Heart right ventricle (tissue), 16 donors: ENCODE measurements around the gene SLC5A2. TPM values are rescaled to one million over a fixed set of nuclear protein-coding genes. Genes with fewer than 3 reads are reported as not detected.
"Not testable (repeated sequence)": the region's sequence is repeated elsewhere in the genome, so short reads cannot be mapped to it uniquely, and the experiment has no call there.

ENCODE experiments used
- ATAC-seq, 8 donors: fragments of 200-7000 bp; cut with Tn5 transposase; one replicate each; pipeline ENCODE4 v1.9.1; 2020; ENCODE audit warnings: mild to moderate bottlenecking in 8 of 8, moderate library complexity in 8 of 8, moderate number of reproducible peaks in 1 of 8
- DNase-seq, 2 donors: peaks; one replicate each; pipeline ENCODE4 v3.0.0-alpha.2; 2020
- H3K27ac ChIP-seq, 10 donors: fragments of 200-600 bp; sonication (generic) in 2 of 10; one replicate each; pipeline versions ENCODE4 v1.5.0 to v1.8.0; 2020 to 2022; ENCODE audit warnings: mild to moderate bottlenecking in 3 of 10
- H3K27me3 ChIP-seq, 7 donors: fragments of 200-600 bp; one replicate each; pipeline ENCODE4 v1.8.0; 2021 to 2022; ENCODE audit warnings: mild to moderate bottlenecking in 2 of 7
- H3K36me3 ChIP-seq, 9 donors: fragments of 200-600 bp; sonication (generic) in 1 of 9; one replicate each; pipeline versions ENCODE4 v1.5.0 to v1.8.0; 2020 to 2022; ENCODE audit warnings: mild to moderate bottlenecking in 2 of 9
- H3K4me1 ChIP-seq, 9 donors: fragments of 200-600 bp; sonication (generic) in 1 of 9; one replicate each; pipeline versions ENCODE4 v1.5.0 to v1.8.0; 2020 to 2022; ENCODE audit warnings: mild to moderate bottlenecking in 4 of 9
- H3K4me3 ChIP-seq, 10 donors: fragments of 200-600 bp; sonication (generic) in 2 of 10; one replicate each; pipeline versions ENCODE4 v1.5.0 to v1.8.0; 2020 to 2022; ENCODE audit warnings: mild to moderate bottlenecking in 7 of 10, moderate library complexity in 2 of 10
- H3K9me3 ChIP-seq, 11 donors: fragments of 200-600 bp in 10 of 11; sonication (generic) in 2 of 11; one replicate each; pipeline versions ENCODE4 v1.5.0 to v1.8.0; 2013 to 2022; ENCODE audit warnings: mild to moderate bottlenecking in 2 of 11, control low read depth in 1 of 11, moderate library complexity in 1 of 11
- CTCF ChIP-seq, 9 donors: fragments of 200-600 bp; sonication (generic) in 2 of 9; IDR thresholded peaks; one replicate each; pipeline versions ENCODE4 v1.5.0 to v1.8.0; 2021 to 2022; ENCODE audit warnings: antibody characterized with exemption in 9 of 9, mild to moderate bottlenecking in 5 of 9, moderate library complexity in 1 of 9
- WGBS, 2 donors: extraction: QIAGEN DNeasy Blood & Tissue Kit; methylation state at CpG; one replicate each; pipeline ENCODE4 v1.1.7; 2013; ENCODE audit warnings: inconsistent platforms in 1 of 2; 5-methylcytosine and 5-hydroxymethylcytosine counted together
- intact Hi-C, 10 donors: fragments of 100-400 bp; cut with DNase I; formaldehyde crosslinking; loops; one replicate each; pipeline versions ENCODE4 v1.11.1 to v1.14.2; 2022
- polyA plus RNA-seq, 2 donors: library from polyadenylated mRNA; stranded (reverse); fragments of 200-250 nt; gene quantifications; one replicate each; pipeline ENCODE4 v1.2.3, GENCODE V29; 2013
- total RNA-seq, 10 donors: library from RNA; stranded (reverse); fragmentation: NEBNext Ultra II Directional in 3 of 10; extraction: Animal tissue kit (Norgen Biotek cat#: 25700) in 3 of 10; gene quantifications; one replicate each; pipeline versions ENCODE4 v1.2.1 to v1.2.4, GENCODE V29; 2021 to 2023
- donor health status: Arrhythmogenic right ventricular cardiomyopathy.
- donor health status: ischemic (EF 13 %, LVEDD 7.1; RV severe dilation, severe dysfunction).
- donor health status: healthy with polysubstance abuse.
- donor health status: DM: no; HTN: yes; CAD: no.
- donor health status: DM: no; HTN: no; CAD: no.
- donor health status: ischemic (EF 25% LVEDD 6.9; RV normal size, moderate dysfunction).
- donor health status: ischemic (EF 25% LVEDD 5.7; RV mildly dilated, moderate dysfunction).
- donor health status: healthy.
- donor health status: DM: yes; HTN: yes; CAD: no.
- donor health status: Ischemic cardiomyopathy.
- donor health status: ischemic (EF 35%, LVEDD 5.7; RV mildly dilated, moderate dysfunction).
- donor health status: nonischemic (EF 11% LVEDD 7.7; RV severe dilation, severe dysfunction).
- donor health status: DM: yes; HTN: yes; CAD: no.
- donor health status: PGD.
- donor health status: ischemic (EF 29% LVEDD 5.4; RV normal size, mild dysfunction).
- donor health status: nonischemic (EF 23%, LVEDD 6.1; RV moderate dilation, normal function).

The SLC5A2 gene
- total and polyA plus RNA-seq, 12 donors: 0.77 to 1.9 TPM; not detected in 10

- H3K9me3 ChIP-seq: no peaks in the 10 kb centered on the region
- intact Hi-C loops: no loop called here
- no peak overlapping the region for H3K4me3 ChIP-seq
- DNase-seq (no peak), ATAC-seq (no peak)
- H3K27ac ChIP-seq: no peak overlapping the region
- WGBS, 2 donors: 45 to 50% methylated on average over 9 of the region's 9 CpGs
- no peaks in the 10 kb centered on the region for H3K36me3 ChIP-seq
- H3K4me1 ChIP-seq: peaks cover 0 to 8% (median 7%) of the 10 kb centered on the region in 9 donors
- TF ChIP-seq CTCF (IDR thresholded peaks at IDR 0.05): no peak
- peaks cover 0 to 86% (median 59%) of the 10 kb centered on the region in 7 donors for H3K27me3 ChIP-seq
Measured at GRCh38 chr16:31535737-31536136, 52.8 kb downstream of the SLC5A2 start.

GRCh38 chr16:31536804-31537361 is 54.0 kb downstream of the SLC5A2 start:
- H3K36me3 ChIP-seq: no peaks in the 10 kb centered on the region
- TF ChIP-seq CTCF (IDR thresholded peaks at IDR 0.05): no peak
- intact Hi-C loops: no loop called here
- no peak overlapping the region for H3K27ac ChIP-seq
- H3K4me1 ChIP-seq: peaks cover 0 to 8% (median 7%) of the 10 kb centered on the region in 9 donors
- peak overlapping the region in 9 of 10 donors; percentile 15 to 56 (median 50) for H3K4me3 ChIP-seq
- peaks cover 0 to 75% (median 53%) of the 10 kb centered on the region in 7 donors for H3K27me3 ChIP-seq
- peak in 2 of 8 donors; percentile 14 to 17 for ATAC-seq
- 63 to 65% methylated on average over 21 of the region's 21 CpGs for WGBS, 2 donors
- no peak for DNase-seq
- no peaks in the 10 kb centered on the region for H3K9me3 ChIP-seq

DNA sequence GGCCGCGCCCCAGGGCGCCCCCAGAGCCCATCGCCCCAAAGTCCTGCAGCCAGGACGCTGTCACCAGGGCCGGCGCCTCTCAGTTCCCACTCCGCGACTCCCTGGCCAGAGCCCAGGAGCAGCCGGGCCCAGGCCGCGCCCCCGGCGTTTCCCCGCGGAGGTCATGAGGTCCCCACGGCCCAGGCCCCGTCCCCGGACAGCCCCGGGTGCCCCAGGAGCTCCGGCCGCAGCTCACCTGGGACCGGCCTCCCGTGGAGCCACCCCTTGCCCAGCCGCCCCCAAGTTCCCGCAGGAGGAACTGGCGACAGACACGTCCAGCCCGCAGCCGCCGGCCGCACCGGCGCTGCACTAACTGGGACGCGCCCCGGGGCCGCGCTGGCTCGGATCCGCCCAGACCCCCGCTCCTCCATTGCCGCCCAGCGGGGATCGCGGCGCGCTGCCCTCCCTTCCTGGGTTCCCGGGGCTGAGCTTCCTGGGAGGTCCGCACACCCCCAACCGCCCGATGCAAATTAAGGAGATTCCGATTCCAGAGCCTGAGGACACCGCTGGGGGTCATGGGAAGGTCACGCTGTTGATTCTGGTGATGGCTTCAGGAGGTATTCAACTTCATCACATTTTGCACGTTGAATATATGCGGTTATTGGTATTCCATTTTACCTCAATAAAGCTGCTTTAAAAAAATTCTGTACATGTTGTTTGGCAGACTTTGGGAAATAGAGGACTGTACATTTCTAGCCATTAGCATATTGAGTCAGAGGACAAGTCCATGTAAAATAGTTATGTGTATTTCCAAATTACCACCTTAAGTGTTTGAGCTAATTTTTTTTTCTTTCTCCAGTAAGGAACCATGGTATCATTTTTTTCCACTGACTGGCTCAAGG is 54.7 kb downstream of the SLC5A2 start:
- intact Hi-C loops: no loop called here
- peak in 4 of 8 donors; percentile 34 to 77 (median 44) for ATAC-seq

DNA sequence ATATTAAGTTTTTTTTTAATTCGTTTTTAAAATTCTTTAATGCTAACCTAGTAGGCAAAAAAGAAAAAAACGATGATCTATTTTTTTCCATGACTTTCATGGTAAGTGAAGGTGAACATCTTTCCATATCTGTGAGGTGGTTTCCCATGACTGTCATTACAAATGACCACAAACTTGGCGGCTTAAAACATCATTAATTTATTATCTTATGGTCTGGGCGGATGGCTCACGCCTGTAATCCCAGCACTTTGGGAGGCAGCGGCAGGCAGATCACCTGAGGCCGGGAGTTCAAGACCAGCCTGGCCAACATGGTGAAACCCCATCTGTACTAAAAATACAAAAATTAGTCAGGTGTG is 55.3 kb downstream of the SLC5A2 start:
- WGBS, 2 donors: 73 to 82% methylated on average over 7 of the region's 7 CpGs
- not testable (repeated sequence) for ATAC-seq
- H3K27me3 ChIP-seq: peaks cover 0 to 63% (median 46%) of the 10 kb centered on the region in 7 donors

More for the DNA sequence above, 54.7 kb downstream of the SLC5A2 start:
- Histone ChIP-seq H3K4me1 (peaks cover 0 to 8% (median 7%) of the 10 kb centered on the region in 9 donors), H3K27ac (no peak overlapping the region), H3K36me3 (no peaks in the 10 kb centered on the region), H3K4me3 (peak overlapping the region; percentile 15 to 56 (median 50)), H3K9me3 (peaks cover 0 to 5% (median 0%) of the 10 kb centered on the region in 11 donors), H3K27me3 (peaks cover 0 to 68% (median 52%) of the 10 kb centered on the region in 7 donors)
- TF ChIP-seq CTCF (IDR thresholded peaks at IDR 0.05): no peak
- WGBS, 2 donors: 2 to 5% methylated on average over 57 of the region's 57 CpGs
- peak in 1 of 2 donors; percentile 22 for DNase-seq

DNA sequence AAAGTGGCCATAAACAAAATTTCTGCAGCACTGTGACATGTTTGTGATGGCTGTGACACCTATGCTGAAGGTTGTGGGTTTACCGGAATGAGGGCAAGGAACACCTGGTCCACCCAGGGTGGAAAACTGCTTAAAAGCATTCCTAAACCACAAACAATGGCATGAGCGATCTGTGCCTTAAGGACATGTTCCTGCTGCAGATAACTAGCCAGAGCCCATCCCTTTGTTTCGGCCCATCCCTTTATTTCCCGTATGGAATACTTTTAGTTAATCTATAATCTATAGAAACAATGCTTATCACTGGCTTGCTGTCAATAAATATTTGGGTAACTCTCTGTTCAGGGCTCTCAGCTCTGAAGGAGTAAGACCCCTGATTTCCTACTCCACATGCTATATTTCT is 56.8 kb downstream of the SLC5A2 start:
- DNase-seq, H3K27ac ChIP-seq, H3K4me3 ChIP-seq, H3K36me3 ChIP-seq, intact Hi-C loops, H3K9me3 ChIP-seq, H3K4me1 ChIP-seq, ATAC-seq: not testable (repeated sequence)
- peaks cover 0 to 50% (median 36%) of the 10 kb centered on the region in 7 donors for H3K27me3 ChIP-seq
- WGBS, 2 donors: 77 to 84% methylated on average over 4 of the region's 4 CpGs

More for the DNA sequence above, 55.3 kb downstream of the SLC5A2 start:
- H3K27ac ChIP-seq, H3K4me3 ChIP-seq, intact Hi-C loops, H3K36me3 ChIP-seq, DNase-seq, H3K9me3 ChIP-seq, H3K4me1 ChIP-seq: not testable (repeated sequence)

Other genes starting within 250 kb of the SLC5A2 start
- 10 to 100 TPM in 2 of 10 donors, 1 to 10 TPM in 8; 1.2 to 24.1 (median 3.2) TPM for gene ITGAM, start 223.1 kb upstream of the SLC5A2 start, total RNA-seq
- 1 to 10 TPM; 1.8 to 3.4 TPM for gene ITGAM, start 223.1 kb upstream of the SLC5A2 start, polyA plus RNA-seq
- gene ITGAX, start 127.9 kb upstream of the SLC5A2 start, total RNA-seq: 10 to 100 TPM in 1 of 10 donors, 1 to 10 TPM in 7, under 1 TPM in 2; 0.79 to 18.5 (median 2.2) TPM
- gene ITGAX, start 127.9 kb upstream of the SLC5A2 start, polyA plus RNA-seq: 1 to 10 TPM; 1.3 to 1.6 TPM
- under 1 TPM in 1 of 10 donors, not detected in 9; 0.39 TPM for gene ITGAD, start 89.8 kb upstream of the SLC5A2 start, total RNA-seq
- gene ITGAD, start 89.8 kb upstream of the SLC5A2 start, polyA plus RNA-seq: under 1 TPM in 1 of 2 donors, not detected in 1; 0.01 TPM
- gene COX6A2, start 54.8 kb upstream of the SLC5A2 start, total RNA-seq: 1,000 to 10,000 TPM in 8 of 10 donors, 100 to 1,000 TPM in 2; 615 to 1,697 (median 1,335) TPM
- 1,000 to 10,000 TPM; 1,540 to 9,450 TPM for gene COX6A2, start 54.8 kb upstream of the SLC5A2 start, polyA plus RNA-seq
- 1 to 10 TPM; 1.9 to 5.4 (median 2.7) TPM for gene ZNF843, start 40.3 kb upstream of the SLC5A2 start, total RNA-seq
- gene ZNF843, start 40.3 kb upstream of the SLC5A2 start, polyA plus RNA-seq: 1 to 10 TPM in 1 of 2 donors, under 1 TPM in 1; 0.22 to 1.5 TPM
- 1 to 10 TPM; 3.8 to 7.8 (median 6.4) TPM for gene ARMC5, start 23.6 kb upstream of the SLC5A2 start, total RNA-seq
- 10 to 100 TPM in 1 of 2 donors, 1 to 10 TPM in 1; 8.4 to 11.9 TPM for gene ARMC5, start 23.6 kb upstream of the SLC5A2 start, polyA plus RNA-seq
- 10 to 100 TPM; 11.3 to 43.0 (median 16.7) TPM for gene TGFB1I1, start 11.0 kb upstream of the SLC5A2 start, total RNA-seq
- gene TGFB1I1, start 11.0 kb upstream of the SLC5A2 start, polyA plus RNA-seq: 10 to 100 TPM; 20.8 to 37.3 TPM
- 10 to 100 TPM; 21.9 to 28.0 (median 24.4) TPM for gene RUSF1, start 25.3 kb downstream of the SLC5A2 start, total RNA-seq
- gene RUSF1, start 25.3 kb downstream of the SLC5A2 start, polyA plus RNA-seq: 10 to 100 TPM; 31.9 to 44.4 TPM
- not detected for gene AHSP, start 44.8 kb downstream of the SLC5A2 start, total RNA-seq
- not detected for gene AHSP, start 44.8 kb downstream of the SLC5A2 start, polyA plus RNA-seq